ENCODE data around the gene INTS1. TPM values are rescaled to one million over a fixed set of nuclear protein-coding genes. Genes with fewer than 3 reads are reported as not detected.

Gene INTS1, protein sequence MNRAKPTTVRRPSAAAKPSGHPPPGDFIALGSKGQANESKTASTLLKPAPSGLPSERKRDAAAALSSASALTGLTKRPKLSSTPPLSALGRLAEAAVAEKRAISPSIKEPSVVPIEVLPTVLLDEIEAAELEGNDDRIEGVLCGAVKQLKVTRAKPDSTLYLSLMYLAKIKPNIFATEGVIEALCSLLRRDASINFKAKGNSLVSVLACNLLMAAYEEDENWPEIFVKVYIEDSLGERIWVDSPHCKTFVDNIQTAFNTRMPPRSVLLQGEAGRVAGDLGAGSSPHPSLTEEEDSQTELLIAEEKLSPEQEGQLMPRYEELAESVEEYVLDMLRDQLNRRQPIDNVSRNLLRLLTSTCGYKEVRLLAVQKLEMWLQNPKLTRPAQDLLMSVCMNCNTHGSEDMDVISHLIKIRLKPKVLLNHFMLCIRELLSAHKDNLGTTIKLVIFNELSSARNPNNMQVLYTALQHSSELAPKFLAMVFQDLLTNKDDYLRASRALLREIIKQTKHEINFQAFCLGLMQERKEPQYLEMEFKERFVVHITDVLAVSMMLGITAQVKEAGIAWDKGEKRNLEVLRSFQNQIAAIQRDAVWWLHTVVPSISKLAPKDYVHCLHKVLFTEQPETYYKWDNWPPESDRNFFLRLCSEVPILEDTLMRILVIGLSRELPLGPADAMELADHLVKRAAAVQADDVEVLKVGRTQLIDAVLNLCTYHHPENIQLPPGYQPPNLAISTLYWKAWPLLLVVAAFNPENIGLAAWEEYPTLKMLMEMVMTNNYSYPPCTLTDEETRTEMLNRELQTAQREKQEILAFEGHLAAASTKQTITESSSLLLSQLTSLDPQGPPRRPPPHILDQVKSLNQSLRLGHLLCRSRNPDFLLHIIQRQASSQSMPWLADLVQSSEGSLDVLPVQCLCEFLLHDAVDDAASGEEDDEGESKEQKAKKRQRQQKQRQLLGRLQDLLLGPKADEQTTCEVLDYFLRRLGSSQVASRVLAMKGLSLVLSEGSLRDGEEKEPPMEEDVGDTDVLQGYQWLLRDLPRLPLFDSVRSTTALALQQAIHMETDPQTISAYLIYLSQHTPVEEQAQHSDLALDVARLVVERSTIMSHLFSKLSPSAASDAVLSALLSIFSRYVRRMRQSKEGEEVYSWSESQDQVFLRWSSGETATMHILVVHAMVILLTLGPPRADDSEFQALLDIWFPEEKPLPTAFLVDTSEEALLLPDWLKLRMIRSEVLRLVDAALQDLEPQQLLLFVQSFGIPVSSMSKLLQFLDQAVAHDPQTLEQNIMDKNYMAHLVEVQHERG (N-terminal part only)
- total RNA-seq: 80.7 TPM

DNA sequence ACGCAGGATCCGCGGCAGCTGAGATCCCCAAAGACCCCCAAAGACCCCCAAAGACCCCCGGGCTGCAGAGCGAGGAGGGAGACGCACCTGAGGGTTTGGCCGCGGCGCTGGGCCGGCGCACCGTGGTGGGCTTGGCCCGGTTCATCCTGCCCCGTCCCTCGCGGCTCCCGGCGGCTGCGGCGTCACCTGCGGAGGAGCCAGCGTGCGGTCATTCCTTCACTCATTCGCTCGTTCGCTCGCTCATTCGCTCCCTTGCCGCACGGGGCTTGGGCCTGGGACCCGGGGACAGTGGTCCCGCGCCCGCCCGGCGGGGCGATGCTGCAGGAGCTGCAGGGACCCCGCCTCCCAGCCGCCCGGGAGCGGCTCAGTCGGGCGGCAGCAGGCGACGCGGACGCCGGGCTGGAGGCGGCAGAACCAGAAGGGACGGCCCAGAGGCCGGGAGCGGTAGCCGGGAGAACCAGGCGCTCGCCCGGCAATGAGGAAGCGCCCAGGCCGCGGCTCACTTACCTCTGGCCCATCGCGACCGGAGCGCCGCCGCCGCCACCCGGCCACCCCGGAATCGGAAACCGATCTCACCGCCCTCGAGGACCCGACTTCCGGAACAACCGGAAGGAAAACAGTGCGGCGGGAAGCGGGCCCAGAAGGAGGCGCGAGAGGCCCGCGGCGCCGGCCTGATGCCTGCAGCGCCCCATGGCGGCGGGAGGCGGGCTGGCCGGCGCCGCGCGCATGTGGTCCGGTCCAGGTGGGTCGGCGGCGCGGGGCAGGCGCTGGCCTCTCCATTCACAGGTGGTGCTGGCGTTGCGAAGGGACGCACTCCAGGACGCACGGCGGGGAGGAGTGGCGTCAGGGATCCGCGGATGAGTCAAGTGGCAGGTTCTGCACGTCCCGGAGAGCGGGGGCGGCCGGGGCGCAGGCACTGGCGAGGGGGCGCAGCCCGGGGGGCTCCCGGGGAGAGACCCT lies at the start of gene INTS1:
Gene INTS1, minus strand, starts transcription at position 574 of the 960 bp plus-strand sequence. Its CDS starts 429 bp downstream, at position 145.
- H3K27ac ChIP-seq: peak within 1 kb of the TSS; percentile 53 to 71
- TF ChIP-seq, protein P1, sequence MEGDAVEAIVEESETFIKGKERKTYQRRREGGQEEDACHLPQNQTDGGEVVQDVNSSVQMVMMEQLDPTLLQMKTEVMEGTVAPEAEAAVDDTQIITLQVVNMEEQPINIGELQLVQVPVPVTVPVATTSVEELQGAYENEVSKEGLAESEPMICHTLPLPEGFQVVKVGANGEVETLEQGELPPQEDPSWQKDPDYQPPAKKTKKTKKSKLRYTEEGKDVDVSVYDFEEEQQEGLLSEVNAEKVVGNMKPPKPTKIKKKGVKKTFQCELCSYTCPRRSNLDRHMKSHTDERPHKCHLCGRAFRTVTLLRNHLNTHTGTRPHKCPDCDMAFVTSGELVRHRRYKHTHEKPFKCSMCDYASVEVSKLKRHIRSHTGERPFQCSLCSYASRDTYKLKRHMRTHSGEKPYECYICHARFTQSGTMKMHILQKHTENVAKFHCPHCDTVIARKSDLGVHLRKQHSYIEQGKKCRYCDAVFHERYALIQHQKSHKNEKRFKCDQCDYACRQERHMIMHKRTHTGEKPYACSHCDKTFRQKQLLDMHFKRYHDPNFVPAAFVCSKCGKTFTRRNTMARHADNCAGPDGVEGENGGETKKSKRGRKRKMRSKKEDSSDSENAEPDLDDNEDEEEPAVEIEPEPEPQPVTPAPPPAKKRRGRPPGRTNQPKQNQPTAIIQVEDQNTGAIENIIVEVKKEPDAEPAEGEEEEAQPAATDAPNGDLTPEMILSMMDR (IDR thresholded peaks at IDR 0.05): peak; percentile 59 to 97 (median 71)
- intact Hi-C loops (cut with DNase I): loop anchor here (1.0 kb wide), 3 partner anchors 26 to 65 kb away; partner anchors contain the start of gene MAFK

DNA sequence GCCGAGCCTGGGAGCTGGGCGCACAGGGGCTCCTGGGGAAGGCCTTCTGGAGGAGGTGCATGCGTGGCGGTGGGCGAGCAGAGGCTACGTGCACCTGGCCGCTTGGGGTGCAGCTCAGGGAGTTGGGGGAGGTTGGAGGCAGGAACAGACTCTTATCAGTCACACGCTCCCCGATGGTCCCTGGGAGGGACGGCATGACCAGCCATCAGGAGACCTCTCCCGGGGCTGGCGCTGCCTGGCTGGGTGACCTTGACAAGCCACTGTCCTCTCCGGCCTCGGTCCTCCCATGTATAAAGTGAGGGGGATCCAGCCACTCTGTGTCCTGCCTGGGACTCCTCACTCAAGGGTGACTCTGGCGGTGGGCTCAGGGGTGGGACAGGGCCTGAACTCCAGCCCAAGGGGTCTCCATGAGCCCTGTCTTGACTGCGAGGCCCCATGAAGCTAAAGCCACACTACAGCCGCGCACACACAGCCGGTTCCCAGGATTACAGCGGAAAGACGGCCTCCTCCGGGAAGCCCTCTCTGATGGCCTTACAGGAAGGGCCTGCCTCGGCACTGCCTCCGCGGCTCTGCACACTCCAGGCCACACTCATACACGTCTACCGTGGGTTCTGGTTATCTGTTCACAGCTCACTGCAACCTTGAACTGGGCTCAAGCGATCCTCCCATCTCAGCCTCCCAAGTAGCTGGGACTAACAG lies 49.5 kb upstream of the INTS1 start:
- Histone ChIP-seq H3K4me3 (no peak overlapping the region), H3K27ac (no peak overlapping the region), H3K36me3 (no peaks in the 10 kb centered on the region), H3K27me3 (no peaks in the 10 kb centered on the region), H3K9me3 (no peaks in the 10 kb centered on the region), H3K4me1 (peaks cover 0 to 10% of the 10 kb centered on the region in 2 donors)
- intact Hi-C loops (cut with DNase I): no loop called here
- DNase-seq (ENCODE audit: low spot score in 2 of 2): no peak
- TF ChIP-seq, protein P1 (IDR thresholded peaks at IDR 0.05): no peak

More for the DNA sequence above, at the start of gene INTS1:
- H3K9me3 ChIP-seq: no peaks in the 10 kb centered on the region
- peaks cover 10% of the 10 kb centered on the region in 2 donors for H3K4me1 ChIP-seq
- peak; percentile 42 to 93 for DNase-seq (ENCODE audit: low spot score in 2 of 2)
- no peaks in the 10 kb centered on the region for H3K27me3 ChIP-seq
- peaks cover 34 to 37% of the 10 kb centered on the region in 2 donors for H3K36me3 ChIP-seq
- H3K4me3 ChIP-seq: peak within 1 kb of the TSS; percentile 79 to 93

DNA sequence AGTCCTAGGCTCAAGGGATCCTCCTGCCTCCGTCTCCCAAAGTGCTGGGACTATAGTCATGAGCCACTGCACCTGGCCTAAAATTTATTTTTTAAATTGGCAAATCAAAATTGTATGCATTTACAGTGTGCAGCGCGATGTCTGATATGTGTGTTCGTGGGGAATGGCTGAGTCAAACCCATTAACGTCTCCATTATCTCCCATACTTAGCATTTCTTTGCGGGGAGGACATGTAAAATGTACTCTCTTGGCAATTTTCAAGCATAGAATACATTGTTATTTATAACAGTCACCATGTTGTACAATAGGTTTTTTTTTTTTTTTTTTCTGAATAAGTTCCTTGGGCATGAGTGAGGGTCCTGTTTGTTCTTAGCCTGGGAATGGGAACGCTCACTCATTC lies 48.0 kb upstream of the INTS1 start:
- Histone ChIP-seq H3K36me3 (no peaks in the 10 kb centered on the region), H3K9me3 (no peaks in the 10 kb centered on the region), H3K27ac (no peak overlapping the region), H3K4me1 (peaks cover 0 to 10% of the 10 kb centered on the region in 2 donors), H3K27me3 (no peaks in the 10 kb centered on the region), H3K4me3 (no peak overlapping the region)
- TF ChIP-seq, protein P1 (IDR thresholded peaks at IDR 0.05): no peak
- intact Hi-C loops (cut with DNase I): no loop called here
- no peak for DNase-seq (ENCODE audit: low spot score in 2 of 2)

DNA sequence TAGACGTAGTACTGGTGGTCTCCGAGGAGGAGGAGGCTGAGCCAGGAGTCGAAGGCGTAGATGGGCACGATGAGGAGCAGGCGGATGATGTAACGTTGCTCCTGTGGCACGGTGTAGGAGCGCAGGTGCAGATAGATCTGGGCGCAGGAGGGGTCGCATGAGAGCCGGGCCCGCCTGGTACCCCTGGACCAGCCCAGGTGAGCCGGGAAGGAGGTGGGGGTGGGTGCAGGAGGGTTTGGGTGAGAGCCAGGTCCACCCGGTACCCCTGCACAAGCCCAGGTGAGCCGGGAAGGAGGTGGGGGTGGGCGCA lies 46.6 kb upstream of the INTS1 start:
- H3K27me3 ChIP-seq: no peaks in the 10 kb centered on the region
- H3K4me3 ChIP-seq: no peak overlapping the region
- no peaks in the 10 kb centered on the region for H3K36me3 ChIP-seq
- DNase-seq (ENCODE audit: low spot score in 2 of 2): no peak
- intact Hi-C loops (cut with DNase I): no loop called here
- H3K4me1 ChIP-seq: peaks cover 0 to 7% of the 10 kb centered on the region in 2 donors
- TF ChIP-seq, protein P1 (IDR thresholded peaks at IDR 0.05): no peak
- H3K27ac ChIP-seq: no peak overlapping the region
- H3K9me3 ChIP-seq: no peaks in the 10 kb centered on the region
